GM21576 (cell line): ENCODE results near the gene ATP6V1G2.
"Not testable (repeated sequence)": the region's sequence is repeated elsewhere in the genome, so short reads cannot be mapped to it uniquely, and the experiment has no call there.

Experiments
- ATAC-seq: cut with Tn5 transposase; IDR thresholded peaks from one replicate; pipeline ENCODE4 v1.9.1; 2021; ENCODE audit warnings: mild to moderate bottlenecking, moderate library complexity; ENCODE audit not compliant: unreplicated experiment

The ATP6V1G2 gene

DNA sequence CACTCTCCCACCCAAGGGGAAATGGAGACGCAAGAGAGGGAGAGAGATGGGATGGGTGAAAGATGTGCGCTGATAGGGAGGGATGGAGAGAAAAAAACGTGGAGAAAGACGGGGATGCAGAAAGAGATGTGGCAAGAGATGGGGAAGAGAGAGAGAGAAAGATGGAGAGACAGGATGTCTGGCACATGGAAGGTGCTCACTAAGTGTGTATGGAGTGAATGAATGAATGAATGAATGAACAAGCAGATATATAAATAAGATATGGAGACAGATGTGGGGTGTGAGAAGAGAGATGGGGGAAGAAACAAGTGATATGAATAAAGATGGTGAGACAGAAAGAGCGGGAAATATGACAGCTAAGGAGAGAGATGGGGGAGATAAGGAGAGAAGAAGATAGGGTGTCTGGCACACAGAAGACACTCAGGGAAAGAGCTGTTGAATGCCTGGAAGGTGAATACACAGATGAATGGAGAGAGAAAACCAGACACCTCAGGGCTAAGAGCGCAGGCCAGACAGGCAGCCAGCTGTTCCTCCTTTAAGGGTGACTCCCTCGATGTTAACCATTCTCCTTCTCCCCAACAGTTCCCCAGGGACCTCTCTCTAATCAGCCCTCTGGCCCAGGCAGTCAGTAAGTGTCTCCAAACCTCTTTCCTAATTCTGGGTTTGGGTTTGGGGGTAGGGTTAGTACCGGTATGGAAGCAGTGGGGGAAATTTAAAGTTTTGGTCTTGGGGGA is 29.7 kb upstream of the ATP6V1G2 start:
- ATAC-seq = no peak

DNA sequence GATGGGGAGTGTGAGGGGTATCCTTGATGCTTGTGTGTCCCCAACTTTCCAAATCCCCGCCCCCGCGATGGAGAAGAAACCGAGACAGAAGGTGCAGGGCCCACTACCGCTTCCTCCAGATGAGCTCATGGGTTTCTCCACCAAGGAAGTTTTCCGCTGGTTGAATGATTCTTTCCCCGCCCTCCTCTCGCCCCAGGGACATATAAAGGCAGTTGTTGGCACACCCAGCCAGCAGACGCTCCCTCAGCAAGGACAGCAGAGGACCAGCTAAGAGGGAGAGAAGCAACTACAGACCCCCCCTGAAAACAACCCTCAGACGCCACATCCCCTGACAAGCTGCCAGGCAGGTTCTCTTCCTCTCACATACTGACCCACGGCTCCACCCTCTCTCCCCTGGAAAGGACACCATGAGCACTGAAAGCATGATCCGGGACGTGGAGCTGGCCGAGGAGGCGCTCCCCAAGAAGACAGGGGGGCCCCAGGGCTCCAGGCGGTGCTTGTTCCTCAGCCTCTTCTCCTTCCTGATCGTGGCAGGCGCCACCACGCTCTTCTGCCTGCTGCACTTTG is 29.0 kb upstream of the ATP6V1G2 start, which contains the start of gene TNF:
Gene TNF, plus strand, starts transcription at position 231 of the 567 bp plus-strand sequence. Its CDS starts 177 bp downstream, at position 408.
- no peak for ATAC-seq

GRCh38 chr6:31574106-31575061 is 28.0 kb upstream of the ATP6V1G2 start:
- no peak for ATAC-seq

- ATAC-seq = no peak
Observed at GRCh38 chr6:31573239-31574105, 27.1 kb upstream of the ATP6V1G2 start.

GRCh38 chr6:31572041-31572911 is 25.9 kb upstream of the ATP6V1G2 start, which contains the start of gene LTA:
TSS of gene LTA (plus strand) at chr6:31572289. CDS start at chr6:31572743, 454 bp downstream.
- no peak for ATAC-seq

GRCh38 chr6:31569861-31570536 is 23.6 kb upstream of the ATP6V1G2 start:
- ATAC-seq = no peak

- ATAC-seq = peak; percentile 68
Observed at GRCh38 chr6:31568537-31568961, 22.1 kb upstream of the ATP6V1G2 start.

- no peak for ATAC-seq
Observed at GRCh38 chr6:31567531-31568370, 21.3 kb upstream of the ATP6V1G2 start.

DNA sequence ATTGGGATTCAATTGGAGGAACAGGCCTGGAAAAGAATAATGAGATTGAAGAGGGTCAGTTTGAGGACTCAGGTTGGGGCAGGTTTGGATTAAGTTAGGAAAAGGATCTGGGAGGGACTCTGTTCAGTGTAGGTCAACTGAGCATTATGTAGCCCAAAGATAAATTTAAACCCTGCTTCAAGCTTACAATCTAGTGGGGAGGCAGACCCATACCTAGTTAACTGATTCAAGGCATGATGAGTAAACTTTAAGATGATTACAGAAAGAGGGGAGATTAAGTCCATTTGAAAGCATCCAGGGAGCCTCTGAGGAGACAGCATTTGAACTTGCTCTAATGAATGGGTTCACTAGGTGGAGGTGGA is 14.3 kb upstream of the ATP6V1G2 start:
- ATAC-seq = peak; percentile 6

GRCh38 chr6:31559958-31560696 is 13.7 kb upstream of the ATP6V1G2 start:
- peak; percentile 51 for ATAC-seq

DNA sequence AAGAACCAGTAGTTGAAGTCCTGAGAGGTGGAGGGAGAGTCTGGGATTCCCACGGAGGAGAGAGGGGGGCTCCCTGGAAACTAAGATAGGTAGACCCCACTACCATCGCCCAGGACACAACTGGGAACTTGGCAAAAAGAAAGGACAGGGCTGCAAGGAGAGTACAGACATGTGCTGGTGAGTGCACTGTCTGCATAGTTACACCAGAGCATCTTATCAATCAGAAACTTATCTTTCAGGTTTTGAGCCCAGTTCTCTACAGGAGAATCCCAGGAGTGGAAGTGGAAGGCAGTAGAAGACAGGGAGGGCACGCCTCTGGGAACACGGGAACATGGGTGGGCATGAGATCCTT is 13.2 kb upstream of the ATP6V1G2 start:
- no peak for ATAC-seq

- ATAC-seq = no peak
Observed at GRCh38 chr6:31558631-31559500, 12.5 kb upstream of the ATP6V1G2 start.

DNA sequence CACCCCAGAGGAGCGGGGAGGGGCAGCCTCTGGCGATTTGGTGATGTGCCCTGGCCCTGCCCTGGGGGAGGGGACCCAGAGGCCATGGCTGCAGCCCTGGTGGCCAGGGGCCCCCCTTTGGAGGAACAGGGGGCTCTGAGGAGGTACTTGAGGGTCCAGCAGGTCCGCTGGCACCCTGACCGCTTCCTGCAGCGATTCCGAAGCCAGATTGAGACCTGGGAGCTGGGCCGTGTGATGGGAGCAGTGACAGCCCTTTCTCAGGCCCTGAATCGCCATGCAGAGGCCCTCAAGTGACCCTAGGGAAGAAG is 11.9 kb upstream of the ATP6V1G2 start:
- no peak for ATAC-seq

- ATAC-seq = no peak
Observed at GRCh38 chr6:31557443-31558317, 11.3 kb upstream of the ATP6V1G2 start.

DNA sequence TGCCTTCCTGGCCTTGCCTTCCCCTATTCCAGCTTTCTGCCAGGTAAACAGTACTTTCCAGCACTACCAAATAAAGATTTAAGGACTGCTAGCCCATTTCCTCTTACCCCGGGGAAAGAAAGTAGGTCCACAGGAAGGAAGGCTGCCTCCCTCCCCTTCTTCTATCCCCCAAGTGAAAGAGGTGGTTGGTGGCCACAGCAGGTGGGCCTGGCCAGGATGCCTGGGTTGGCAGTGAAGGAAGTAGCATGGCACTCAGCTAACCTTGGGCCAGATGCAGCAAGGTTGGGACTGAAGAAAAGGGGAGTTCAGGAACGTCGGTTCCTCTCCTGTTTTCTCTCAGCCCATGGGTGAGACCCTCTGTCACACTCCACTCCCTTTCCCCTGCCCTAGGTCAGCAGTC is 9.9 kb upstream of the ATP6V1G2 start:
- ATAC-seq = no peak

GRCh38 chr6:31551371-31551770 is 5.0 kb upstream of the ATP6V1G2 start:
- not testable (repeated sequence) for ATAC-seq
